Activated naive CD8-positive, alpha-beta T cell treated with anti-CD3 and anti-CD28 coated beads for 36 hours (primary cell): ENCODE measurements around the gene GABRR2. TPM values are rescaled to one million over a fixed set of nuclear protein-coding genes. Genes with fewer than 3 reads are reported as not detected.
"Not testable (repeated sequence)": the region's sequence is repeated elsewhere in the genome, so short reads cannot be mapped to it uniquely, and the experiment has no call there.

Source experiments
- DNase-seq: peaks from one replicate; pipeline ENCODE4 v3.0.0; 2021
- H3K27ac Mint-ChIP-seq: one replicate; pipeline ENCODE4 v1.8.0; 2022; ENCODE audit warnings: mild to moderate bottlenecking, moderate library complexity, mixed read lengths
- H3K27me3 Mint-ChIP-seq: one replicate; pipeline ENCODE4 v1.8.0; 2022; ENCODE audit warnings: mild to moderate bottlenecking, mixed read lengths
- H3K36me3 Mint-ChIP-seq: one replicate; pipeline ENCODE4 v1.8.0; 2021; ENCODE audit warnings: mild to moderate bottlenecking, mixed read lengths
- H3K4me1 Mint-ChIP-seq: one replicate; pipeline ENCODE4 v1.8.0; 2021; ENCODE audit warnings: mixed read lengths
- H3K4me3 Mint-ChIP-seq: one replicate; pipeline ENCODE4 v1.8.0; 2022; ENCODE audit warnings: mild to moderate bottlenecking, moderate library complexity, mixed read lengths
- H3K9me3 Mint-ChIP-seq: one replicate; pipeline ENCODE4 v1.8.0; 2022; ENCODE audit warnings: mixed read lengths
- total RNA-seq, 2 experiments: library from RNA; stranded (reverse); gene quantifications; one replicate each; pipeline ENCODE4 v1.2.3, GENCODE V29; 2021

GABRR2 gene
- total RNA-seq, 2 experiments from 2014 or later, result 0.12 TPM; not detected in 1

- DNase-seq, result peak; percentile 21
- peaks cover 19% of the 10 kb centered on the region for H3K27me3 Mint-ChIP-seq
- no peak overlapping the region for H3K27ac Mint-ChIP-seq
- no peaks in the 10 kb centered on the region for H3K9me3 Mint-ChIP-seq
- H3K4me1 Mint-ChIP-seq, result peaks cover 19% of the 10 kb centered on the region
- peaks cover 2% of the 10 kb centered on the region for H3K36me3 Mint-ChIP-seq
- no peak overlapping the region for H3K4me3 Mint-ChIP-seq
Observed at GRCh38 chr6:89239338-89239737, 75.8 kb downstream of the GABRR2 start.

GRCh38 chr6:89237158-89237557 lies 77.9 kb downstream of the GABRR2 start:
- H3K9me3 Mint-ChIP-seq, result no peaks in the 10 kb centered on the region
- DNase-seq, result no peak

GRCh38 chr6:89233605-89234004 lies 81.5 kb downstream of the GABRR2 start:
- peaks cover 38% of the 10 kb centered on the region for H3K27me3 Mint-ChIP-seq
- peak overlapping the region; percentile 29 for H3K4me3 Mint-ChIP-seq
- not testable (repeated sequence) for H3K27ac Mint-ChIP-seq, H3K9me3 Mint-ChIP-seq, H3K36me3 Mint-ChIP-seq, H3K4me1 Mint-ChIP-seq, DNase-seq

More at GRCh38 chr6:89237158-89237557, 77.9 kb downstream of the GABRR2 start:
- H3K4me1 Mint-ChIP-seq, result peaks cover 16% of the 10 kb centered on the region
- peaks cover 2% of the 10 kb centered on the region for H3K36me3 Mint-ChIP-seq
- H3K4me3 Mint-ChIP-seq, result no peak overlapping the region
- peaks cover 35% of the 10 kb centered on the region for H3K27me3 Mint-ChIP-seq
- no peak overlapping the region for H3K27ac Mint-ChIP-seq

- Mint-ChIP-seq H3K36me3 (peaks cover 2% of the 10 kb centered on the region), H3K27me3 (no peaks in the 10 kb centered on the region), H3K9me3 (no peaks in the 10 kb centered on the region), H3K27ac (no peak overlapping the region), H3K4me1 (peaks cover 2% of the 10 kb centered on the region), H3K4me3 (no peak overlapping the region)
- no peak for DNase-seq
Observed at GRCh38 chr6:89222712-89223039, 92.4 kb downstream of the GABRR2 start.

GRCh38 chr6:89221971-89222711 lies 93.0 kb downstream of the GABRR2 start:
- no peaks in the 10 kb centered on the region for H3K27me3 Mint-ChIP-seq
- no peaks in the 10 kb centered on the region for H3K9me3 Mint-ChIP-seq
- no peak overlapping the region for H3K27ac Mint-ChIP-seq
- peaks cover 5% of the 10 kb centered on the region for H3K4me1 Mint-ChIP-seq
- DNase-seq, result no peak
- peaks cover 2% of the 10 kb centered on the region for H3K36me3 Mint-ChIP-seq
- H3K4me3 Mint-ChIP-seq, result no peak overlapping the region

GRCh38 chr6:89221129-89221528 lies 94.0 kb downstream of the GABRR2 start:
- Mint-ChIP-seq H3K9me3 (no peaks in the 10 kb centered on the region), H3K4me3 (no peak overlapping the region), H3K4me1 (peaks cover 5% of the 10 kb centered on the region), H3K27me3 (no peaks in the 10 kb centered on the region), H3K36me3 (peaks cover 2% of the 10 kb centered on the region), H3K27ac (no peak overlapping the region)
- DNase-seq, result no peak

GRCh38 chr6:89217299-89217910 lies 97.7 kb downstream of the GABRR2 start, which contains the start of gene GABRR1:
Gene GABRR1, minus strand, starts transcription at chr6:89217358. Its CDS starts 36 bp downstream, at chr6:89217322.
- Mint-ChIP-seq H3K4me3 (no peak within 1 kb of the TSS), H3K36me3 (no peaks in the 10 kb centered on the region), H3K4me1 (peaks cover 5% of the 10 kb centered on the region), H3K27ac (no peak within 1 kb of the TSS), H3K27me3 (no peaks in the 10 kb centered on the region), H3K9me3 (no peaks in the 10 kb centered on the region)
- DNase-seq, result no peak

GRCh38 chr6:89216411-89216810 lies 98.7 kb downstream of the GABRR2 start:
- no peak overlapping the region for H3K27ac Mint-ChIP-seq
- H3K9me3 Mint-ChIP-seq, result no peaks in the 10 kb centered on the region
- H3K36me3 Mint-ChIP-seq, result no peaks in the 10 kb centered on the region
- peaks cover 5% of the 10 kb centered on the region for H3K4me1 Mint-ChIP-seq
- no peak overlapping the region for H3K4me3 Mint-ChIP-seq
- no peaks in the 10 kb centered on the region for H3K27me3 Mint-ChIP-seq
- DNase-seq, result no peak

GRCh38 chr6:89215391-89215790 lies 99.7 kb downstream of the GABRR2 start:
- no peak overlapping the region for H3K27ac Mint-ChIP-seq
- no peak for DNase-seq
- peaks cover 5% of the 10 kb centered on the region for H3K4me1 Mint-ChIP-seq
- no peak overlapping the region for H3K4me3 Mint-ChIP-seq
- no peaks in the 10 kb centered on the region for H3K27me3 Mint-ChIP-seq
- no peaks in the 10 kb centered on the region for H3K36me3 Mint-ChIP-seq
- no peaks in the 10 kb centered on the region for H3K9me3 Mint-ChIP-seq

GRCh38 chr6:89214197-89214596 lies 100.9 kb downstream of the GABRR2 start:
- peaks cover 5% of the 10 kb centered on the region for H3K4me1 Mint-ChIP-seq
- no peak overlapping the region for H3K27ac Mint-ChIP-seq
- H3K36me3 Mint-ChIP-seq, result no peaks in the 10 kb centered on the region
- no peak overlapping the region for H3K4me3 Mint-ChIP-seq
- H3K27me3 Mint-ChIP-seq, result no peaks in the 10 kb centered on the region
- no peak for DNase-seq
- no peaks in the 10 kb centered on the region for H3K9me3 Mint-ChIP-seq

GRCh38 chr6:89212472-89212871 lies 102.6 kb downstream of the GABRR2 start:
- no peak for DNase-seq
- H3K4me3 Mint-ChIP-seq, result no peak overlapping the region
- H3K9me3 Mint-ChIP-seq, result no peaks in the 10 kb centered on the region
- H3K4me1 Mint-ChIP-seq, result peaks cover under 1% of the 10 kb centered on the region
- no peak overlapping the region for H3K27ac Mint-ChIP-seq
- no peaks in the 10 kb centered on the region for H3K27me3 Mint-ChIP-seq
- H3K36me3 Mint-ChIP-seq, result no peaks in the 10 kb centered on the region

GRCh38 chr6:89209457-89209856 lies 105.6 kb downstream of the GABRR2 start:
- Mint-ChIP-seq H3K27me3 (no peaks in the 10 kb centered on the region), H3K9me3 (no peaks in the 10 kb centered on the region), H3K4me3 (no peak overlapping the region), H3K36me3 (no peaks in the 10 kb centered on the region), H3K4me1 (no peaks in the 10 kb centered on the region), H3K27ac (no peak overlapping the region)
- no peak for DNase-seq

GRCh38 chr6:89208551-89208950 lies 106.5 kb downstream of the GABRR2 start:
- H3K9me3 Mint-ChIP-seq, result no peaks in the 10 kb centered on the region
- H3K27ac Mint-ChIP-seq, result no peak overlapping the region
- H3K4me1 Mint-ChIP-seq, result no peaks in the 10 kb centered on the region
- H3K27me3 Mint-ChIP-seq, result no peaks in the 10 kb centered on the region
- no peak overlapping the region for H3K4me3 Mint-ChIP-seq
- DNase-seq, result no peak
- no peaks in the 10 kb centered on the region for H3K36me3 Mint-ChIP-seq
